A549 treated with ZK216348 at 1 μM for 4 hours (cell line): ENCODE results near the gene NUTM2G. TPM values are rescaled to one million over a fixed set of nuclear protein-coding genes. Genes with fewer than 3 reads are reported as not detected.

Experiments used
- total RNA-seq: library from RNA; stranded (reverse); fragments of 200-300 nt; extraction: Qiagen RNA extraction; gene quantifications from 5 replicates; pipeline ENCODE4 v1.2.3, GENCODE V29; 2022; ENCODE audit warnings: low read depth

NUTM2G gene, protein sequence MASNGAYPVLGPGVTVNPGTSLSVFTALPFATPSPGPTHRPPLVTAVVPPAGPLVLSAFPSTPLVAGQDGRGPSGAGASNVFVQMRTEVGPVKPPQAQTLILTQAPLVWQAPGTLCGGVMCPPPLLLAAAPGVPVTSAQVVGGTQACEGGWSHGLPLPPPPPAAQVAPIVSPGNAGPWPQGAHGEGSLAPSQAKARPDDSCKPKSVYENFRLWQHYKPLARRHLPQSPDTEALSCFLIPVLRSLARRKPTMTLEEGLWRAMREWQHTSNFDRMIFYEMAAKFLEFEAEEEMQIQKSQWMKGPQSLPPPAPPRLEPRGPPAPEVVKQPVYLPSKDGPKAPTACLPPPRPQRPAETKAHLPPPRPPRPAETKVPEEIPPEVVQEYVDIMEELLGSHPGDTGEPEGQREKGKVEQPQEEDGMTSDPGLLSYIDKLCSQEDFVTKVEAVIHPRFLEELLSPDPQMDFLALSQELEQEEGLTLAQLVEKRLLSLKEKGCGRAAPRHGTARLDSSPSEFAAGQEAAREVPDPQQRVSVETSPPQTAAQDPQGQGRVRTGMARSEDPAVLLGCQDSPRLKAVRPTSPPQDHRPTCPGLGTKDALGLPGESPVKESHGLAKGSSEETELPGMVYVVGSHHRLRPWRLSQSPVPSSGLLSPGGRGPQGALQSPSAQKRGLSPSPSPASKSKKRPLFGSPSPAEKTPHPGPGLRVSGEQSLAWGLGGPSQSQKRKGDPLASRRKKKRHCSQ
- not detected in 5 replicates for total RNA-seq

GRCh38 chr9:96928543-96928942 lies at the start of gene NUTM2G:
Gene NUTM2G, plus strand, starts transcription at chr9:96928843. Its CDS starts 182 bp downstream, at chr9:96929025.

Other genes with a start within 250 kb of the NUTM2G start
- gene ZNF510, start 150.8 kb upstream of the NUTM2G start, total RNA-seq = 4.6 to 6.2 TPM (median 5.8 TPM) in 5 replicates
- gene ZNF782, start 74.3 kb upstream of the NUTM2G start, total RNA-seq = 1.4 to 2.6 TPM (median 2.0 TPM) in 5 replicates
- gene CTSV, start 110.3 kb downstream of the NUTM2G start, total RNA-seq = 11.7 to 13.9 TPM (median 12.8 TPM) in 5 replicates